Measurements from ENCODE around the gene ARHGEF26.
A peak's percentile ranks its signal among the peaks of the same experiment; 100 is the strongest.

The ARHGEF26 gene

DNA sequence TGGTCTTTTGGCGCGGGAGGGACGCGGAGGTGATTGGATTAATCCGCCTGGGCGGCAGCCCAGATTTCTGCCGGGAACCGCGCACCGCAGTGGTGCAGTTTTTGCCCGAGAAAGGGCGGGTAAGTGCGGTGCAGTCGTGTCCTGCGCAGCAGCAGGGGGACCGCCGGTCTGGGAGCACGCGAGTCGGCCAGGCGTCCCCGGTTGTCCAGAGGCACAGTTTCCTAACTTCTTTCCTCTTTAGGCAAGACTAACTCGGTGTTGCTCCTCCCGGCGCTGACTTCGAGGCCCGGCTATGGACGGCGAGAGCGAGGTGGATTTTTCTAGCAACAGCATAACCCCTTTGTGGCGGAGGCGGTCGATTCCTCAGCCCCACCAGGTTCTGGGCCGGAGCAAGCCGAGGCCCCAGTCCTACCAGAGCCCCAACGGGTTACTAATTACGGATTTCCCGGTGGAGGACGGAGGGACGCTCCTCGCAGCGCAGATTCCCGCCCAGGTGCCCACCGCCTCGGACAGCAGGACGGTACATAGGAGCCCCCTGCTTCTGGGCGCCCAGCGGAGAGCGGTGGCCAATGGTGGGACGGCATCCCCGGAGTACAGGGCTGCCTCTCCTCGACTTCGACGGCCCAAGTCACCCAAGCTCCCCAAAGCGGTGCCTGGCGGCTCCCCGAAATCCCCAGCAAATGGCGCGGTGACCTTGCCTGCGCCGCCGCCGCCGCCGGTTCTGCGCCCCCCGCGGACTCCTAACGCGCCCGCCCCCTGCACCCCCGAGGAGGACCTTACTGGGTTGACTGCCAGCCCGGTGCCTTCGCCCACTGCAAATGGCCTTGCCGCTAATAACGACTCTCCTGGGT is 736 bp downstream of the ARHGEF26 start:
- peak; percentile 70 for DNase-seq

DNA sequence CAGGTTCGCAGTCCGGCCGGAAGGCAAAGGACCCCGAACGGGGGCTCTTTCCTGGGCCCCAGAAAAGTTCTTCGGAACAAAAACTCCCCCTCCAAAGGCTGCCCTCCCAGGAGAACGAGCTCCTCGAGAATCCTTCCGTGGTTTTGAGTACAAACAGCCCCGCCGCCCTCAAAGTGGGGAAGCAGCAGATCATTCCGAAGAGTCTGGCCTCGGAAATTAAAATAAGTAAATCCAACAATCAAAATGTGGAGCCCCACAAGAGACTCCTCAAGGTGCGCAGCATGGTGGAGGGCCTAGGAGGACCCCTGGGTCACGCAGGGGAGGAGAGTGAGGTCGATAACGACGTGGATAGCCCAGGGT is 1.3 kb downstream of the ARHGEF26 start:
- no peak for DNase-seq

DNA sequence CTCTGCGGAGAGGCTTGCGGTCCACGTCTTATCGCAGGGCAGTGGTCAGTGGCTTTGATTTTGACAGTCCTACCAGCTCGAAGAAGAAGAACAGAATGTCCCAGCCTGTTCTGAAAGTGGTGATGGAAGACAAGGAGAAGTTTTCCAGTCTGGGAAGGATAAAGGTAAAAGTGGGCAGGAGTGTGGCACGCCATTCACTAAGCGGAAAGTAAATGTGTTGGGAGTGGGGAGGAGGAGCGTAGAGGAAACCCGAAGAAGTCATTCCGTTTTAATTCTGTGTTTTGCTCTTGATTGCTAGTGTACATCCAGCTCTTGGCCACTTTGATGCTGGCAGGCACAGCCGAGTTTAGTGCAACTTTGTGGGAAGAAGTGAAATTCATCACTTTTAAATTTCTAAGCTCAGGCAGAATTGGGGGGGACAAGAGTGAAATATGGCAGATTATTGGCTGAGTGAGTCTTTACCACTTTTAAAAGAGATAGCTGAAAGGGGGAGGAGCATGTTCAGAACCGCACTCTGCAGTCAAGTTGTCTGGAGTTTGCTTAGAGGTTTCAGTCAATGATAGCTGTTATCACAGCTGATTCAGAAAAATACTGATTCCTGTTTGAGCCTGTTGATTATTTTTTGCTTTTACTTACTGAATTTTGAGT is 1.8 kb downstream of the ARHGEF26 start:
- no peak for DNase-seq

DNA sequence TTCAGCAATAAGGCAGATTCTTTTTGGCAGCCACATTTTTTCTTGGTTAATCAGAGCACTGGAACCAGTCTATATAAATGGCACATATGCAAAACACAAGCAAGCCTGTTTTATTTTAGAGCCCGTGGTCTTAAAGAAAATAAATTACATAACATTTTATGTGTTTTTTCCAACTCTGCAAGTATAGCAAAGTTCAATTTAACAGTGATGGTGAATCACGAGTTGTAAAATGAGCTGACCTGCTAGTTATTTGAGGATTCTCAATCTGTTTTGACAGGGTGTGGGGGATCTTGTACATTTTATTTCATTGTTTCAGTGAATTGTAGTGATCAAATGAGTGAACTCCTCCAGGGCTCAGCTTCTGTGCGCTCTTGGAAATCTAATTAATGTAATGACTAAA is 2.7 kb downstream of the ARHGEF26 start:
- no peak for DNase-seq

DNA sequence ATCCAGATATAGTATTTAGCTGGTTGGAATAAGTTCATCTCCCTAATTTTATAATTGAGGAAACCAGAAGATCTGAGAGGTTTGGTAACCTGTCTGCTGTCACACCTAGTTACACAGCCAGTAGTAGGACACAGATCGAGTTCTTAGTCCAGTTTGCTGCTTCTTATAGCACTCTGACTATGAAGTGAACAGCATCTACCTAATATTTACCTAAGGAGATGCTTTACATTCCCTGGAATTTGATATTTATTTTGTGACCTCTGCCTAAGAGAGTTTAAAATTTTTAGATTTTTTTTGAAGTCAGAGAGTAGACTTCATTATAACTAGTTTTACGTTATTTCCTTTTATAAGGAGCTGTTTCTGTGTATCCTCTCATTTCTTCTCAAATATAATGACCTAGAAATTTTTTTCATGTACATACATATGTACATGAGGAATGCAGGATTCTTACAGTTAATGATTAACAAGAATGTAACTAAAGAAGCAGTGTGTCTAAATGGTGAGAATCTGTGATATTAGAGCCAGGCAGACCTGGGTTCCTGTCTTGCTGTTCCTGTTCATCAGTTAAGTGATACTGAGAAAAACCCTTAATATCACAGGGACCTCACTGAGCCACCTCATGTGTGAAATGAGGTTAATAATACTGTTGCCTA is 4.3 kb downstream of the ARHGEF26 start:
- peak; percentile 76 for DNase-seq

DNA sequence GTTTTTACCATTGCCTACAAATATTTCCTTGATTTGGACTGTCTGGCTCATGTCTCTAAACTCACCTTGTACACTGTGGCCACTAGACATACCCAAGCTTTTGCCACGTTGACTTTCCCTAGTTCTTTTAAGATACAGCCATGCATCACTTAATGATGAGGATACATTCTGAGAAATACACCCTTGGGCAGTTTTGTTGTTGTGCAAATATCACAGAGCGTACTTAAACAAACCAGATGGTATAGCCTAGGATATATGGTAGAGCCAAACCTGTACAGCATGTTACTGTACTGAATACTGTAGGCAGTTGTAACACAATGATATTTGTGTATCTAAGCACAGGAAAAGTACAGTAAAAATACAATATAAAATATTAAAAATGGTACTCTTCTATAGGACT is 5.5 kb downstream of the ARHGEF26 start:
- peak; percentile 40 for DNase-seq

DNA sequence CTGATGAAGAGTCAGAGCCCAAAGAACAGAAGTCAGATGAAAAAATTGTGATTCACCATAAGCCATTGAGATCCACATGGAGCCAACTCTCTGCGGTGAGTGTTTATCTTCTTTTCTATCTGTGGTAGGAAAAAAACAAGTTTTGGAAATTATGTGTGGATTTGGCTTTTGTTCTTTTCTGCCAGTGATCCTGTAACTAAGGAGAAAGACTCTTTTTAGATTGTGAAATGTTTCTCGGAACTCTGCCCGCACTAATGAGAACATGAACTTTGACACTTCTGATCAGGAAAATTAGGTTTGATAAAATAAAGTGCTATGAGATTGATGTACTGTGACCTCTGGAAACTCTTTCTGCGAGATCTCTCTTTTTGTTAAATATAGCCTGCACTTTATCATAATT is 8.4 kb downstream of the ARHGEF26 start:
- DNase-seq, result no peak

DNA sequence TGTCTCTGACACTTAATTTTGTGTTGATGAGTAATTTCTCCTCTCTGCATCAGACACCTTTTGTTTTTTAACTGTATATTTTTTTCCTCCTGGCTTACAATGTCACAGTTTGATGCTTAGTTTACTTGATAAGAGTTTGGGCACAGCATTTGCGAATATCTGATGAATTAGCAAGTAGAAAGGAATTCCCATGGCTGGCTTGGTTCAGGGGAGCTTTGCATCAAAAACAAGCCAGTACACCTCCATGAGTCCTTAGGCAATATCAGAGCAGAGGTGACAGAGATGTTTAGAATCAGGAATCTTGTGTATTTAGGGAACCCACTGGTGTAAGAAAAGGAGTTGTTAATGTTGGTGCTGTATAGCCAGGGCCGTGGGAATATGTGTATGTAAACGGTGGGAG is 9.3 kb downstream of the ARHGEF26 start:
- no peak for DNase-seq

DNA sequence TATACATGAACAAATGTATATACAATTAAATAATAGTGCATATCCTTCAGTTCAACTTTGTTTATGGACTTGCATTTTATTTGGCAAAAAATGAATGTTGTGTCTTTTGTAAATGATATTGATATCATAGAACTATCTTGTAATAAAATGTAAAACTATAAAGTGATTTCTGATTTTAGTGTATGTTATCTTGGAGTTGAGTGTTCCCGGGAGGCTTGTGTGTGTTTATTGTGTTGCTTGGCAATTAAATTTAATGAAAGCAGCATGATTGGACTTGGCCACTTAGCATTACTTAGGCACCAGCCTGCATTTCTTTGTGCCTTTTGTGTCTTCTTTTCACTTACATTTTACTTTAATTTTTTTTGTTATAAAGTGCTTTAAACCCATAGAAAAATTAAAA is 10.6 kb downstream of the ARHGEF26 start:
- DNase-seq, result no peak

DNA sequence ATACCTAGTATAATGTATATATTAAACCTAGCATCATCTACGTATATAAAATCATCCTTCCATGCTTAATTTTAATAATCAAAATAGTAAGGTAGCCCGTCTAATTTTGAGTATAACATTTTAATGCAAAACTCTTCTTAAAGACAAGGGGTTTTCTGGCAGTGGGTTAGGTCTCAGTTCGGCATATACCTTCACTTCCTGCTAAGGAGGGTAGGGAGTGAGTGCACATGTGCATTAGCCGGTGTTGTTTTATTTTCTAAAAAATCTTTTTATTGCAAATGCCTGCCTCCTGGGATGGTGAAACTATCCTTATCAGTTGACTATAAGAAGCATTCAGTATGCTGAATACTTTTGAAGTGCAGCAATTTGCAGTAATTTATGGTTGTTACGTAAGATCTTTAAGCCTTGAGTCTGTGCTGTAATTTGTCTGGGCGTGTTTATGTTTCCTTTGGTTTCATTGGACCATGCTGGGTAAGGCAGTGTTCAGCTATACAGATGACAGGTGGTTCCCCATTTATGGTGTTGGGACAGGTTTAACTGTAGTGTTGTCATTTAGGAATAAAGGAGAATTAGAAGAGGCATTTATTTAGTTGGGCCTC is 11.7 kb downstream of the ARHGEF26 start:
- no peak for DNase-seq

DNA sequence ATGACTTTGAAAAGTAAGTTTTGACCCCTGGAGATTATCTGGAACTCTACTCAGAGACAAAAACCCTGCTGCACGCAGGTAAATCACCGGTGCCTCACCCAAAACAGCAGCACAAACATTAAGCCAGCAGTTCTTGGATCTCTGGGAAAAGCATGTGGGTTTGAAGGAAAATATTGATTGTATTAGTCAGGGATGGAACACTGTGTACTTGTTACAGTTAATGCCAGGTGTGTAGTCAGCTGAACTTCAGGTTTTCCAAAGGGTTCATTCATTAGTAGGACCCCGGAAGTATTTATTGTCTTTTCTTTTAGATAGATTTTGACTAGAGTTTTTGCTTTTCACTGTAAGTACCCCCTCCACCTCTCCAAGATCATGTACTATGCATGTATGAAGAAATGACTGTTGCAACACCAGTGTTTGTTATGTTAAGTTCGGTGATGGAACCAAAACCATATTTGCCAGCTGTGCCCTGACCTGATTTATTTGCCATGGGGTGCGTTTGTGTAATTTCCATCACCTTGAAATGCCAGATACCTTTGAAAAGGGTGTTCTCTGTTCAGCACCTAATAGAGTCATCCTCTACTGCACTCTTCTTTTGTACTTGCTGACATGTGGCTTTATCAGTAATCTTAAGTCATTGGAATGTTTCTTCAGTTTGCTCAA is 14.5 kb downstream of the ARHGEF26 start:
- DNase-seq, result no peak

DNA sequence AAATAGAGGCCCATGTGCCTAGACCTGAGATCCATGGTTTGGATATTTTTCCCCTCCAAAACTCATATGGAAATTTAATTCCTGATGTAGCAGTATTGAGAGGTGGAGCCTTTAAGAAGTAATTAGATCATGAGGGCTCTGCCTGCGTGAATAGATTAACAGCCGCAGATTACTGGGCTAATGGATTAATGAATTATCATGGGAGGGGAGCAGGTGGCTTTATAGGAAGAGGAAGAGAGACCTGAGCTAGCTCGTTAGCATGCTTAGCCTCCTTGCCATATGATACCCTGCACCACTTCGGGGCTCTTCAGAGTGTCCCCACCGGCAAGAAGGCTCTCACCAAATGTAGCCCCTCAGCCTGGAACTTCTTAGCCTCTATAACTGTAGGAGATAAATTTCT is 15.8 kb downstream of the ARHGEF26 start:
- no peak for DNase-seq

DNA sequence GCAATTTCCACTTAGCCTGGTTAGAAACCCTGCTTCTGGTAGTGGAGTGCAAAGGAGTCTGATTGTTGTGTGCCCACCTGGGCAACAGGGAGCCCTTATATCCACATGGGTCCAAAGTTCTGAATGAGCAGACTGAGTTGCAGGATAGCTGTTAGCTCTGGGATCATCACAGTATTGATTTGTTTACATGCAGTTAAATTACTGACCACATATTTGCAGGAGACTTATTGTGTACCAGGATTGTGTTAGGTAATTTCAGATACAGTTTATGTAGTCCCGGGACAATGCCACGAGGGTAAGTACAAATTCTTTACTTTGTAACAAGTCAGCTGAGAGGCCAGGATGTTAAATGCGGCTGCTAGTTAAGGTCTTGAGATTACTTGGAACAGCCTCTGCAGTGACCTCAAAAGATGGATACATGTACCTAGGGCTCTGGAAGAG is 18.8 kb downstream of the ARHGEF26 start:
- DNase-seq, result peak; percentile 23

DNA sequence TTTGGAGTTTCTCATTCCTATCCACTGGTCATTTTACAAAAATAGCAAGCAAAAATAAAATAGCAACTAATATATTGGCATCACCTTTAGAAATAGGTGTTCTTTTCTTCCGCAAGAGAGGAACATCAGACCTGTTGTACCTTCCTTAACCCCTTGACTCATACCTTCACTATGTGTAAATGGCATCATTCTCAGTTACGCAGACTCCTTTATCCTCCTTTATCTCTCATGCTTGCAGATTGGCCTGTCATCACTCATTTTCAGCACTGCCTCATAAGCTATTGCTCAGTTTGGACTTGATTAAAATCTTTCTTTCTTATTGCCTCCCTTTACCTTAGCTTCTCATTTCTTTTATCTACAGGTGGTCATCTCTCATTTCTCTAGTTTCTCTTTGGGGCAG is 21.4 kb downstream of the ARHGEF26 start:
- no peak for DNase-seq

DNA sequence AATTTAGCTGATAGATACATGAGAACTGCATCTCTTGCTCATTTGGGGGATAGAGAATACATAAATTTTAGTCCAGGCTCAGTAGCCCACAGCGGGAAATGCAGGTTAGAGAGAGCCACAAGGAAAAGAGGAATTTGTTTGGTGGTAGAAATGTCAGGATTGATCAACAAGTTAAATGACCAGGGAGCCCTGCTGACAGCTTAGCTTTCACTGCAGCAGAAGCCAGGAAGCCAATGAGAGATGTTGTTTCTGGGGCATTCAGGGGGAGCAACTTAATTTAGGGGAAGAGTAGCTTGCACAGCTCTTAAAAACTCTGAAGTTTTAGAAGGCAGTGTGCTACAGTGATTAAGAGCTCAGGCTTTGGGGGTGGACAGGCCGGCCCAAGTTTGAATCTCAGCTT is 22.7 kb downstream of the ARHGEF26 start:
- no peak for DNase-seq

DNA sequence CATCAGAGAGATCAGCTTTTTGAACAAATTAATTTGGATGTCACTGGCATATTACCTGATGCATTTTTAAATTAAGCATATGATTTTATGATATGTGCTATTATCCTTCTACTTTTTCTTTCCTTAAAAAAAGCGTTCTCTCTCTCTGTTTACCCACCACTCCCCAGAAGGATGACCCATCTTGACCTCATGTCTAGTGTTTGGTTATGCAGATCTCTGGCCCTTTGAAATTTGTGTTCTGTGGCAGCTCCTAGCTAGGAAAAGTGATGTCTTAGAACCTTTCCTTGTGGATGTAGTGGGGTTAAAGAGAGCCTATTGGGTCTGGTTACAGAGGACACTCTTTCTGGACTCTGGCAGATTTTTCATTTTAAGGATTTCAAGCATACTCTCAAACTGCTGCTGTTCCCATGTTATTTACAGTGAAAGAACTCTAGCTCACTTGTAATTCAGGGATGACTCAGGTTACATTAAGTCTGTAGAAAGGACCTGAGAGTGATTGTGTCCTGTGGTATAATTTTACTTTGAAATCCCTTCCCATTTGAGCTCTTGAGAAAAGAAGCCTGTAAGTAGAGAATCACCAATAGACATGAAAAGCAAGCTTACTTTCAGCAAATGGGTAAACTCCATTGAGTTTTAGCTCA is 23.8 kb downstream of the ARHGEF26 start:
- no peak for DNase-seq

DNA sequence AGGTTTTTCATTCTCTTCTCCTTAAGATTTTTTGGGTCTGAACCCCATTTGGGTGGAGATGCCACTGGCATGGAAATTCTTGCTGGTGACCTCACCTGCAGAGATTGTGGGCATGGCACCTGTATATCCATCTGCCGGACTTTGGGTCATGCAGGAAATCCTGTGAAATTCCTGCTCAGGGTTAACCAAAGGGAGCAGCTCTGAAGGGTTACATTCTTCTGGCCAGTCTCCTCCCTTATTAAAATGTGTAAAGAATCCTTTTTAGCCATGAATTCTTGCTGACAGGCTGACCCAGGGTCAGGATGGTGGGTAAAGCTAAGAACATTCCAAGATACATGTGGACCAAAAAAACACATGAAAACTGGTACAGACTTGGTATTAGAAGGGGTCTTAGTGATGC is 27.4 kb downstream of the ARHGEF26 start:
- no peak for DNase-seq

DNA sequence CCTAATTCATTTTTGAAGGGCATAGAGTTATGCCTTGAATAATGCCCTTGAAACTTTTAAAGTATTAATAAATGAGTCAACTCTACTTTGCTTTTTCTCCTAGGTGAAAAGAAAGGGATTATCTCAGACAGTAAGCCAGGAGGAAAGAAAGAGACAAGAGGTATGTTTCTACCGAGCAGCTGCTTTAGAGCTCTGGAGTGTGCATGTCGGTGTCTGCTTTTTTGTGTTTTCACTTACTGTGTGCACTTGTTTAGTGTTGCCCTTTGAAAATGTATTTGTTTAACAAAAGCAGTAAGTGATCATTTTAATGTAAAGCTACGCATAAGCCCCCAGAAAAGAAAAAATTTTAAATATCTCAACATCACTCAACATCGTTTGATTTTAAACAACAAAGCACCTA is 28.1 kb downstream of the ARHGEF26 start:
- no peak for DNase-seq

DNA sequence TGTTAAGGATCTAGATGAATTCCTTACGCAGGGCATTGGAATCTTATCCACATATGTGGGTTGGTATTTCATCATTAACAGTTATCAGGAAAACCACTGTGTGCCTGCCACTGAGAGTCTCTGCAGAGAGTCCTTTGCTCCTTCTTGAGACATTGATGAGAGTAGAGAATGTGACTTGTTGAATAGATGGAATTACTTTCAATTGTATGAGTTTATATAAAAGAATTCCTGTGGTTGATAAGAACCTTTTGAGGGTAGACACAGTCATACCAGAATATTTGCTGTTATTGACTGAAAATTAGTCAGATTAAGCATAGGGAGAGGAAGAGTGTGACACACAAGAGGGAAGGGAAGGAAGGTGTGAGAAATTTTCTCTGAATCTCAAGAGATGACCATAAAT is 30.8 kb downstream of the ARHGEF26 start:
- no peak for DNase-seq

DNA sequence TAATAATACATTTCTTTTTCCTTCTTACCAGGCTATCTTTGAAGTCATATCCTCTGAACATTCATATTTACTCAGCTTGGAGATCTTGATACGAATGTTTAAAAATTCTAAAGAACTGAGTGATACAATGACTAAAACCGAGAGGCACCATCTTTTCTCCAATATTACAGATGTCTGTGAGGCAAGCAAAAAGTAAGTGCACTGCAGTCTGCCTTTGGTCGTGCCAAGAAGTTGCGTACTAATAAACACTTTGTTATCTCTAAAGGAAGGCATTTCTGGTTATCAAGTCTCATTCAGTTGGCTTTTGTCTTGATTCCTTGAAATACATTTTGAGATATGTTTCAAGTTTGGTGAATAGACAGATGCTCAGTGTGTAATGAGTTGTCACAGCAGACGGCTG is 31.6 kb downstream of the ARHGEF26 start:
- DNase-seq, result no peak

DNA sequence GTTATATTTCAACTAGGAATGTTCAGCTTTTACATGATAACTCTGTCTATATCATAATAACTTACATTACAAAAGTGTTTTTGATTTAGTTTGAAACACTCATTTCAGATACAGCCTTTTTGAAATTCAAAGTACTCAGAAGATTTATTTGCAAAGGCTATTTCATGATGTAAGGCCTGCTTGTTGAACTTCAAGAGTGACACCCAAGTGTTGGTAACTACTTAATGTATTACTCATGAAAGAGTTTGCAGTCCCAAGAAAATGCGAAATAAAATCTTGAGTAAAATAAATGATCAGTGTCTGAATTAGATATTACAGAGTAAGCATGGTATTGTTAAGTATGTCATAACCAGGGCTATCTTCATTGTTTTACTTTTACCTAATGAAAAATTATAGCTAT is 35.3 kb downstream of the ARHGEF26 start:
- DNase-seq, result no peak

DNA sequence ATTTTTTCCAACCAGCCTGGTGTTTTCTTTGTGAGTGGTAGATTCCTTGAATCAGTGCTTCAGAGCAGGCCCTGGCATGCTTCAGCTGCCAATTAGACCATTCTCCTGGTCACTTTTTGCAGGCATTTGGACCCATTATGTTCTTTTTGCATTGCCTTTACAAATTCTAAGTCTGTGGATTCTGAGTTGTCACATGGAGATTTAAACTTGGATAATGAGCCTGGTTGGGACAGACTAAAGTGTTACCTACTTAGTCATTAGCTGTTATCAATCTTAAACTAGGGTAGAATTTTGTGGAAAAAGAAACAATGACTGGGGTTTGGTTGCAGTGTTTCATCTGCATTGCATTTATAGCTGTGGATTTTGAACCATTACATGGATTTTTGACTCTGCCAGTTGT is 40.6 kb downstream of the ARHGEF26 start:
- no peak for DNase-seq

DNA sequence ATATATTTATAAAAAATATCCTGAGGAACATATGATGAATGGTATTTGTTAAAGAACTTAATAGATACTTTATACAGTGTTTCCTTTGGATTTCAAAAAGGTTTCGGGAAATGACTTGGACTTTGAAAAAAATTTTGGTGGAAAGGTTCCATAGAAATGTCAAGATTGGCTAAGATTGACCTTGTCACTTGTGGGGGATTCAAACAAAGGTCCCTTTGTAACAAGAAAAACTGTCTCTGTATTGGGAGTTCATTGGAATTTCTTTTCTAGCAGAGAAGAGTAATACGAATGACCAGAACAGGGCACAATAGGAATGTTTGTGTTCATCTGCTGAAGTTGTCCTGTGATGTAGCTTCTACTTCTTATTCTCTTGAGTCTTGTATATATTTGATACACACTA is 43.2 kb downstream of the ARHGEF26 start:
- DNase-seq, result no peak

Measured in NCI-H526 treated with DMSO at 0.1 percent for 48 hours (cell line).